ENCODE data around the gene DPP6.

DNA sequence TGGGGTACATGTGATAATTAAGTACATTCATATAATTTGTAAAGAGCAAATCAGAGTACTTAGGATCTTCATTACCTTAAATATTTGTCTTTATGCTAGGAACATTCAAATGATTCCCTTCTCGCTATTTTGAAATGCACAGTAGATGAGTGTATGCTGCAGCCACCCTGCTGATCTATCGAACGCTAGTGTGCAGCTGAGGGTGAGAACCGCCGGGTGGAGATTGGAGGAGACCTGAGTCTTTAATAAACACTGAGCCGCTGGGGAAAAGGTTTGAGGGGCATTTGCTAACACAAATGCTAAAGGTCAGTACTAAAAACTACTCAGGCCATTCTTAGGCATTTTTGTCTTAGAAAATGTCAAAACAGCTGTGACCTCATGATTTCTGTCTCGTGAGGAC lies 148.0 kb downstream of the DPP6 start:
- no peak for TF ChIP-seq CTCF (conservative IDR thresholded peaks at IDR 0.05; ENCODE audit: low read length)
- TF ChIP-seq EZH2phosphoT487 (IDR thresholded peaks at IDR 0.05; ENCODE audit: borderline replicate concordance) = no peak

Data from Loucy (cell line).